ENCODE data around the gene RGCC.
"Not testable (repeated sequence)": the region's sequence is repeated elsewhere in the genome, so short reads cannot be mapped to it uniquely, and the experiment has no call there.

The RGCC gene, protein sequence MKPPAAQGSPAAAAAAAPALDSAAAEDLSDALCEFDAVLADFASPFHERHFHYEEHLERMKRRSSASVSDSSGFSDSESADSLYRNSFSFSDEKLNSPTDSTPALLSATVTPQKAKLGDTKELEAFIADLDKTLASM

DNA sequence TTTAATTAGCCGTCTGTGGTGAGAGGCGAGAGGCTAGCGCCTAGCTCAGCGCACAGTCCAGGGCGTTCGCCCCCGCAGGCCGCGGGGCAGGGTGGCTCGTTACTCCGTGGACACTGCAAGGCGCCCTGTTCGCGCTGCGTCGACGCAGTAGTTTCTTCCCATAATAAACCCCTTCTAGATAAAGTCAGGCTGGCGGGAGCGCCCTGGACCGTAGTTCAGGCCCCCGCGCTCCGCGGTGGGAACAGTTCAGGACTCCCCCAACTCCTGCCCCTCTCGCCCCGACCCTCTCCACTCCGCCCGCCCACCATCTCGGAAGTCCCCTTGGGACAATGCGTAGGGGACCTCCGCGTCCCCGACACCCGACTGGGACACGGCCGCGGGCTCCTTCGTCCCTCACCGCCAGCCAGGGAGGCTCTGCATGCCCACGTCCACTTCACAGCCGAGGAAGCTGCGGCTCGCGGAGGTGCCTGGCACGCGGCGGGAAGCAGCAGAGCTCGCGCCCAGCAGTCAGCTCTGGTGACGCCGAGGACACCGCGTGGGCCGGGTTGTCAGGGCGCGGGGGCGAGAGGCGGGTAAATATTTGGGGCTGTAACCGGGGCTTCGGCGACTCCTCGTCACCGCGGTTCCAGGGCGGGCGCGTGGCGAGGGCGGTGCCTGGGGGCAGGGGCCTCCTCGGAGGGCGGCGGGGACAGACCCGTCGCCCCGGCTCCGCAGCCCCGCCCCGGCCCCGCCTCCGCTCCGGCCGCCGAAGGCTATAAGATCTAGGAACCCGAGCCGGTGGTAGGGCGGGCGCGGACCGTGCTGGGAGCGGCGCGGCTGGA, at the start of gene RGCC:
Gene RGCC (plus strand): TSS at position 783 of the 821 bp plus-strand sequence. CDS start 158 bp downstream, outside the sequence.
- DNase-seq: peak; percentile 81

DNA sequence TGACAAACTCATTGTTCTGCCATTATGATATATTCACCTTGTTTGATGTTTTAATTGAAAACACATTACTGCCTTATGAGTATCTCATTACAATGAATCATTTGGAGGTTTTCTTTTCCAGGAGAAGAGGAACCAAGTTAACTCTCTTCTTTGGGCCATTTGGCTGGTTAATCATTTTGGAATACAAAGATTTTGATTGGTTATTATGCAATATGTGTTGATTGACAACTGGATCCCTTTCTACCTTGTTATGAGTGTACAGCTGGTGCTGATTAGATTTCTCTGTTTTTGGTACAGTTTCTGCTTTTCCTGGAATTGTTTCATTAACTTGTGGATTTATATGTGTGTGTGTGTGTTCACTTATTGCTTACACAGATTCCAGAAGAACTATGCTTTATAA, 49.2 kb upstream of the RGCC start:
- DNase-seq: no peak

DNA sequence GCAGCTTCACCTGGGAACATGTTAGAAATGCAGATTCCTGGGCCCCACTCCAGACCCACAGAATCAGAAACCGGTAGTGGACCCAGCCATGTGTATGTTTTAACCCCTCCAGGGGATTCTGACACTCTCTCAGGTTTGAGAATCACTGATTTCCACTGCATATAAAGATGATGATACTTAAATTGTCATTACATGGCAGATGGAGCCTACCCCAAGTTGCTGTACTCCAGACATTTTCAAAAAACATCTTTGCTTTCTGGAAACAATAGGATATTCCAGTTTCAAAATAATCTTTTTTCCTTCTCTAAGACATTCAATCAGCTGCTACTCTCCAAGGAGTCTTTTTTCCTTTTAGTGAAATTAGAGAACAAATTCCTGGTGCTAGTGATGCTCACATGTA, 48.6 kb upstream of the RGCC start:
- DNase-seq: no peak

DNA sequence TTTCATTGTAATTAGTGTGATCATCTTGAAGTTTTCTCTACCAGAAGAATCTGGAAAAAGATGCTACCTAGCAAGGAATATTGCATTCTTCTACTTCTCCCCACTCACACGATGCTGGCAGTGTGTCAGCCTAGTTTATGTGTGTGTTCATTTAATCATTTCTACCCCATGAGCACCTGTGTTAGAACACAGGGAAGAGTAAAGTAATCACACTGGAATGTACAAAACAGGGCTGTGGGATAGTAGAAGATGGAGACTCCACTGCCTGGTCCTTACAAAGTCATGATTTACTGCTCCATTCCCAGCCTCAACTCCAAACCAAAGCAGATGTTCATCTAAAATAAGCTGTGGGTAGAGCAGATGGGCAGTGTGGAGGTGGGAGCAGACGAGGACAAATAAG, 47.7 kb upstream of the RGCC start:
- DNase-seq: no peak

DNA sequence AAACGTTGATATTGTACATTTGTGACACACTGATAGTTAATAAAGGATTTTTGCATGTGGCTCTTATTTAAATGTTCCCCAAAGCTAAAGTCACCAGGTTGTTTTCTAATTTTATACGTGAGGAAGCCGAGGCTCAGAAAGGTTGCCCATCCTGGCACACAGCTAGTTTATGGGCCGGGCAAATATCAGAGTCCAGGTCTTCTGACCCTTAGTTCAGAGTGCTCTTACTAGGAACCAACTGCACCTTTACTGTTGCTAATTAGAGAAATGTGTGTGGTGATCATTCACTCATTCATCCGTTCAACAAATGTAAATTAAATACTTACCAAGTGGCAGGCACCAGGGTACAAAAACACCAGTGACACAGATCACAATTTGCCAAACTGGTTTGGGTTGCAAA, 46.3 kb upstream of the RGCC start:
- DNase-seq: no peak

DNA sequence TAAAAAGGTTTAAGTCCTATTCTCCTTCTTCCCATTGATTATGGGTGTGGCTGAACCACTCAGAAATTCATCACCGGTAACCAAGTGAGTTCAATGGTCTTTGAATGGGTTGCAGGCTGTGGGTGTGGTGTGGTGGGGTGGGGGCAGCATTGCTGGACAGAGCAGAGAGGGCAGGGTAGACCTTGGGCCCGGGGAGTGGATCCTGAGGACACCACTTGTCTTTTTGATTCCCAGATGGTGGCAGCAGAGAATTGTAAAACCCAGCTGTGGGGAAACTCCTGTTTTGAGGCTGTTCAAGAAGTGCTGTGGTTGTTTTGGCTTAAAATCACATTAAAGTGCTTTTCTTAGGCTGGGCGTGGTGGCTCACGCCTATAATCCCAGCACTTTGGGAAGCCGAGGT, 45.8 kb upstream of the RGCC start:
- peak; percentile 21 for DNase-seq

DNA sequence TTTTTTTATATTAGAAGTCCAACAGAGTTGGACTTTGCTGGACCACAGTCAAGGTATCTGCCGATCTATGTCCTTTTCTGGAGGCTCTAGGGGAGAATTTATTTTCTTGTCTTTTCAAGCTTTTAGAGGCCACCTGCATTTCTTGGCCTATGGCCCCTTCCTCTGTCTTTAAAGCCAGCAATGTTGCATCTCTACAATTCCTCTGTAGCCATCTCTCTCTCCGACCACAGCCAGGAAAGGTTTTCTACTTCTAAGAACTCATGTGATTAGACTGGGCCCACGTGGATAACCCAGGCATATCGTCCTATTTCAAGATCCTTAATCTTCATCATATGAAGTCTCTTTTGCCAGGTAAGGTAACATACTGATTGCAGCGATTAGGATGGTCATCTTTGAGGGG, 43.5 kb upstream of the RGCC start:
- DNase-seq: no peak

DNA sequence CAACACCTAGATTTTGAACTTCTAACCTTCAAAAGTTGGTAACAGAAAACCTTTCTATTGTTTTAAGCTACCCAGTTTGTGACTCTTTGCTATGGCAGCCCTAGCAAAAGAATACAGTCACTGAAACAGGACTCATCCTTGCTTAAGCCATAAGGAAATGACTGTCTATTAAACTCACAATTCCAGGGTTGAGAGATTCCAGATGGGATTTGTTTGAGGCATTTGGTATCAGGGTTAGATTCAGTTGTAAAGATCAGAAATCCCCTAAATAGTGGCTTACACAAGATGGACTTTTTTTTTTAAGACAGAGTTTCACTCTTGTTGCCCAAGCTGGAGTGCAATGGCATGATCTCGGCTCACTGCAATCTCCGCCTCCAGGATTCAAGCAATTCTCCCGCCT, 41.1 kb upstream of the RGCC start:
- no peak for DNase-seq

DNA sequence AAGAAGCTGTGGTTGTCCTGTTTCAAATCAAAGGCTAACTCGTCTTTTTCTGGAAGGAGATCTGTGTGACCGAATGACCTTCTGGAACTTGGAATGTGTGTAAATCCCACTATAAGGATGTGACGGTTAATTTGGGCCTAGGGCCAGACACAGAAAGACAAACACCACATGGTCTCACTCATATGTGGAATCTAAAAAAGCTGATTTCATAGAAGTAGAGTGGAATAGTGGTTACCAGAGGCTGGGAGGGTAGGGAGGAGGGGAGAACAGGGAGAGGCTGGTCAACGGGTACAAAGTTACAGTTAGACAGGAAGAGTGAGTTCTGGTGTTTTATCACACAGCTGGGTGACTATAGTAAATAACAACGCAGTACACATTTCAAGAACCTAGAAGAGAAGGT, 39.3 kb upstream of the RGCC start:
- no peak for DNase-seq

DNA sequence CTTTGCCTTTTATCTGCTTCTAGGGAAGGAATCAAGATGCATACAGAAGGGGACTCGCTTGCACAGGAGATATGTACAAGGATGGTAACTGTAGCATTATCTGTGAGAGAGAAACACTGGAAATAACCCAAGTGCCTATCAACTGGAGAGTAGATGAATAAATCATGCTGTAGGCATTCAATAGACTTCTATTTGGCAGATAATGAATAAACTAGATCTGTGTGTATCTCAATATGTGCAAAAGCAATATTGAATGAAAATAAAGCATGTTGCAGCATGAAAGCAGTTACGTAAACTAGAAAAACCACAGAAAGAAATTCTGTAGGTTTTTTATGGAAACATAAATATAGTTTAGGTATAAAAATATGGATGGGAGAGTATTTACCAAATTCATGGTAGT, 38.6 kb upstream of the RGCC start:
- no peak for DNase-seq

DNA sequence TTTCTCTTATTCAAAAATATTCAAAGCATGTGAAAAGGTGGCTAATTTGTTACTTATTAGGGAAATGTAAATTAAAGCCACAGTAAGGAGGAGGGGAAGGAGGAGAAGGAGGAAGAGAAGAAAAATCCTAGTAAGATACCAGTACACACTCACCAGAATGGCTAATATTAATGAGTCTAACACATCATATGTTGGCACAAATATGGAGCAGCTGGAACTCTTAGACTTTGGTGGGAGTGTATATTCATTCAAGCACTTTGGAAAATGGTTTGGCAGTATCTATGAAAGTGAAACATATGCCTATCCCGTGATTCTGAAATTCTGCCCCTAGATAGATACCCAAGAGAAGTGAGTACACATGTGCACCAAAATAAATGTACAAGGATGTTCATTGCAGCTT, 38.1 kb upstream of the RGCC start:
- no peak for DNase-seq

DNA sequence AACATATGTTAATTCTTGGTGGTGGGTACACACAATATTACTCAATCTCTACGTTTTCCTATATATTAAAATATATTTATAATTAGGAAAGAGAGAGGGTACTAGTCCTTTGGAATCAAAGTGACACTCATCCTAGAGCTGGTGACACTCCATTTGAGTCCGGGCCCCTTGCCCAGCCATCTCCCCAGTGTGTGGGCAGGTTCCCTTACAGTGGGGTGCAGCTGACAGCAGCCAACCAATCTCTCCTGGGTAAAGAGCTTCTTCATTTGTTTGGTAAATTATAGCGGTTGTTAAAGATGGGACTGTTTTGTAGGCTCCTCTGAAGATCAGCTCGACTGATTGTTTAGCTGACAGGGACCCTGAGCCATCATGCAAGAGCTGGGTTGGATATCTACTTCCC, 37.2 kb upstream of the RGCC start:
- DNase-seq: no peak

DNA sequence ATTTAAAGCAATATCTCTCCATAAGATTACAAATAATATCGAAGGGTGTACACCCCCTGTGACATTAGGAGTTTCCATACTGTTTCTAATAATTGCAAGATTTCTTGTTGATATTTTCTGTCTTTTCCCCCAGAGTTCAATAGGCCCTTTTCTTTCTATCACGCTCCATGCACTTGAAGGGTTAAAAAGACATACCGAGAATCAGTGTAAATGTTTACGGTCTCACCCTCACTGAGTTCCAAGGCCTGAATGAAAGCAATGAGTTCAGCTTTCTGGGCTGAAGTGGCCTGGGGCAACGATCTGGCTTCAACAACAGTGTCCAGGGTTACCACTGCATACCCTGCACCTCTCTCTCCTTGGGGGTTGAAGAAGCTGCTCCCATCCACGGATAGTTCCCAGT, 36.0 kb upstream of the RGCC start:
- not testable (repeated sequence) for DNase-seq

DNA sequence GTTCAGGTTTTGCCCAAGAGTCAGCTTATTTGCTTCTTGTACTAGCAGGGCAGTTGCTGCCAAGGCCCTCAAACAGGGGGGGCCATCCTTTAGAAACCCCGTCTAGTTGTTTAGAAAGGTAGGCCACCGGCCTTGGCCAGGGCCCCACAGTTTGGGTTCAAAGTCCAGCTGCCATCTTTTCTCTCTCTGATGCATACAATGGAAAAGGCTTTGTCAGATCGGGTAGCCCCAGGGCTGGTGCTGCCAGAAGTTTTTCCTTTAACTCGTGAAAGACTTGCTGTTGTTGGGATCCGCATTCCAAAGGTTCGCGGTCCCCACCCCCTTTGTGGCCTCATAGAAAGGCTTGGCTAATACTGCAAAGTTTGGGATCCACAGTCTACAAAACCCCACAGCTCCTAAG, 35.4 kb upstream of the RGCC start:
- DNase-seq: not testable (repeated sequence)

DNA sequence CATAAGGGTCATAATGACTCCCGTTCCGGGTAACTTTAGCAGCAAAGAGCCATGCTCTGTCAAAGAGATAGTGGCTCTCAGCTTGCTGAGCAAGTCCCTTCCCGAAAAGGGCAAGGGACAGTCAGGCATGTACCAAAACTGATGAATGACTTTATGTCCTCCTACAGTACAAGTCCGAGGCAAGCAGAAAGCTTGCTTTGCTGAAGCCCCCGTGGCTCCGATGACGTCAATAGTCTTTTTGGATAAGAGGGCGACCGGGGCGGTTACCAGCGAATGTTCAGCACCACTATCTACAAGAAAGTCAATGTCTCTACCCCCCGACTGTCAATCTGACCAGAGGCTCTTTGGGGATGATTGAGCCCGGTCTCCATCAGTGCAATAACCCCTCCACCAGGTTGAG, 34.1 kb upstream of the RGCC start:
- not testable (repeated sequence) for DNase-seq

DNA sequence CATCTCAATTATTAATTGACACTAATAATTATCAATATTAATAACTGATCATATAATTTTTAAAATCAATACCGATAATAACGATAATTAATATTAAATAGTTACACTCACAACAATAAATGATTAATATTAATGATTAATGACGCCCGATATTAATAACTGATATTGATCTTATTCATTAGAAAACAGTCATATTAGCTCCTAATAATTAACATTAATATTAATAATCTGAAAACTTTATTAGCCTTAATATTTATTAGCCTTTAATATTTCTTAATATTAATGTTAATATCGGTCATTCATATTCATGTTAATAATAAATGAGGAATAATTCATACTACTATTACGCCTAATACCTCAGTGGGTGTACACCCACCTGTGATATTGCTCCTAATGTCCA, 32.7 kb upstream of the RGCC start:
- not testable (repeated sequence) for DNase-seq

DNA sequence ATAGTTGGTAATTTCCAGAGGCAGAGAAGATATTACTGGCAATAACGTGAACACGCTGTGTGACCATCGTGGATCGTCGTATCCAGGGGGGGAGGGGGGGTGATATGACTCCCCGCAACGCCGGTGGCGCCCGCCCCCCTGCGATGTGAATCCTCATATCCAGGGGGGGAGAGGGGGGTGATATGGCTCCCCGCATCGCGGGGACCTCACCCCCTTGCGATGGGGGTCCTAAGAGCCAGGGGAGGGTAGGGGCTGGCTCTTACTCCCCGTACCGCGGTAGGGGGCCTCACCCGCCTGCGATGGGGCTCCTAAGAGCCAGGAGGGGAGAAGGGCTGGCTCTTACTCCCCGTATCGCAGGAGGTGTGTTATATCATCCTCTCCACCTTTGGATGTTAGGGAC, 31.3 kb upstream of the RGCC start:
- peak; percentile 24 for DNase-seq

DNA sequence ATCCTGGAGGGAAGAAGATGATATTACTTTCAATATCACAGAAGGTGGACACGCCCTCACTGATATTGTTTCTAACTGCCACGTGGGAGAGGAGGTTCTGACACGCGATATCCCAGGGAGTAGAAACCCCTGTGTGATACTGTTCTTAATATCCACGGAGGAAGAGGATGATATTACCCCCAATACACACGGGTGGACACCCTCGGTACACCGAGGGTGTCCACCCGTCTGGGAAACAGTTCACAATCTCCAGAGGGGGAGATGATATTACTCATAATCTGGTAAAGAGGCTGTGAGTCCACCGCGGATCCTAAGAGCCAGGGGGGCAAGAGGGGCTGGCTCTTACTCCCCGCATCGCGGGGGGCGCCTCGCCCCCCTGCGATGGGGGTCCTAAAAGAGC, 29.7 kb upstream of the RGCC start:
- DNase-seq: peak; percentile 31

DNA sequence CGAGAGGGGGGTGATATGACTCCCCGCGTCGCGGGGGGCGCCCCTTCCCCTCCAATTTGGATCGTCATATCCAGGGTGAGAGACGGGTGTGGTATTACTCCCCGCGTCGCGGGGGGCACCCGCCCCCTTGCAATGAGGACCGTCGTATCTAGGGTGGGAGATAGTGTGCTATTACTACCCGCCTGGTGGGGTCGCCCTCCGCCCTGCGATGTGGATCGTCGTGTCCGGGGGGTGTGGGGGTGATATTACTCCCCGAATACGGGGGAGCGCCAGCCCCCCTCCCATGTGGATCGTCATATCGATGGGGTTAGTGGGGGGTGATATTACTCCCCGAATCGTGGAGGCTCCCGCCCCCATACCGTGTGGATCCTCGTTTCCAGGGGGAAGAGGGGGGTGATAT, 29.2 kb upstream of the RGCC start:
- peak; percentile 41 for DNase-seq

DNA sequence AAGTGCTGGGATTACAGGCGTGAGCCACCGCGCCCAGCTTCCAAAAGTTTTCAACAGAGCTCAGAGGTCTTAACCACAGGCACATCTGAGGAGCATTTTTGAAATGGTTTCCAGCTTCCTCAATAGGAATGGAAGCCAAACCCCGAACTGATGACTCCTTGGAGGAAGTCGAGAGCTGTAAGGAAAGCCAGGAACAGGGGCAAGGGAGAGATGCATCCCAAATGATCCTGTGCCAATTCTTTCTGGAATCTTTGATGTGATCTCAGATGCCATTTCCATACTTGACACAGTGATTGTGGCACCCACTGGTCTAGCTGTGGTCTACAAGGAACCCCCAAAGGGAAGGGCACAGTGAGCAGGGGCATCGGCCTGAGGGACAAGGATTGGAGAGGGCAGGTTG, 23.3 kb upstream of the RGCC start:
- not testable (repeated sequence) for DNase-seq

DNA sequence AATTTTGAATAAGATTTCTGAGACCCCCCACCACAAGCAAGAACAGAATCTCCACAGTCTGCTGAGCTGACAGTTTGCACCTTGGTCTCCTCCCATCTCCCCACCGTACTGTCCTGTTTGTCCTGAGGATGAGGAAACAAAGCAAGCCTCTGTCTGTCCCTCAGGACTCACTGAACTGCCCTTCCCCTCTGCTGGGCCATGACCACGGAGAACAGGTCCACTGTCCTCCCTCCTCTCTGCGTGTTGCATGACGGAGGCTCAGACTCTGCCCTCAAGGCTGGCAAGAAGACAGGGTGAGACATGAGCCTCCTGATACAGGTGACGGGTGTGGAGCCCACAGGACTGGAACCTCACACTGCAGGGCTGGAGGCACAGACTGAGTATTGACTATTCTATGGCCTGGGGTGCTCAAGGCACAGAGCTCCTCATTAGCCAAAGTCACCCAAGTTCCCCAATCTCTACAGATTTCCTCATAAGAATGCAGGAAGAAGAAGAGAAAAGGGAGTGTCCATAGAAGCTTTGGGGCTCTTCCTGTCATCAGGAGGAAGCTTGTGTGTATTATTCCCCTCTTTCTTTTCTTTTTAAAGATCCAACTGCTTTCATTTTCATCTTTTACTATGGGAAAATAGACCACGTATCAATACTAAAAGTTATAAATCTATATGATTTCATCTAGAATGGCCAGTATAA, 22.4 kb upstream of the RGCC start:
- no peak for DNase-seq

DNA sequence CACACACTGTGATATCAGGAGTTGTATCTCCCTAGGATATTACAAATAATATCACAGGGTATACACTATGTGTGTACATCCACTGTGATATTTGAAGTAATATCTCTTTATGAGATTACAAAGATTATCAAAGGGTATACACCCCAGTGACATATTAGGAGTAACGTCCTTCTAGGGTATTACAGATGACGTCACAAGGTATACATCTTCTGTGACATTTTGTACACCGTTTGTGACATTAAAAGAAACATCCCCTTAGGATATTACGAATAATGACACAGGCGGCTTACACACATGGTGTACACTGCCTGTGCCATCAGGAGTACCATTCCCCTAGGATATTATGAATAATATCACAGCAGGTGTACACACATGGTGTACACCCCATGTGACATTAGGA, 13.4 kb upstream of the RGCC start:
- DNase-seq: no peak

DNA sequence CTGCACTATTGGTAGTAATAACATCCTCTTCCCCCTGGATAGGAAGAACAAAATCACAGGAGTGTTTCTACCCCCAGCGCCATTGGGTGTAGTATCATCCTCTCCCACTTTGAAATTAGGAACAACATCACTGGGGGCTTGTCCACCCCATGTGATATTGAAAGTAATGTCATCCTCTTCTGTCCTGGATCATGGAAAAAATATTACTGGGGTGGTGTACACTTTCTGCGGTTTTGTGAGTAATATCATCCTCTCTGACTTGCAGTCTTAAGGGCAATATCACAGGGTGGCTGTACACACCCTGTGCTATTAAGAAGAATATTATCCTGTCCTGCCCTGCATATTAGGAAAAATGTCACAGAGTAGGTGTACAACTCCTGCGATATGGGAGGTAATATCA, 4.9 kb upstream of the RGCC start:
- no peak for DNase-seq

DNA sequence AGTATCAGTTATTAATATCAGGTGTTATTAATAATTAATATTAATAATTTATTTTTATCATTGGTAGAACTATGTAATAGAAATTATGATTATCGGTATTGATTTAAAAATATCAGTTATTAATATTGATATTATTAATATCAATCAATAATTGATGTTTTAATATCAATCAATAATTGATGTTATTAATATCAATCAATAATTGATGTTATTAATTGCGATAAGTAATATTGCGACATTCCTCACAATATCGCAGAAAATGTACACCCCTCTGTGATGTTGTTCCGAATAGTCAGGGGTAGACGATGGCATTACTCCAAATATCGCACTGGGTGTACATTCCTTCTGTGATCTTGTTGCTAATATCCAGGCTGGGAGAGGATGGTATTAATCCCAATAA, 3.7 kb upstream of the RGCC start:
- no peak for DNase-seq

Data from NCI-H69 (cell line).